ENCODE results near the gene THADA.
A peak's percentile ranks its signal among the peaks of the same experiment; 100 is the strongest.

The THADA gene

DNA sequence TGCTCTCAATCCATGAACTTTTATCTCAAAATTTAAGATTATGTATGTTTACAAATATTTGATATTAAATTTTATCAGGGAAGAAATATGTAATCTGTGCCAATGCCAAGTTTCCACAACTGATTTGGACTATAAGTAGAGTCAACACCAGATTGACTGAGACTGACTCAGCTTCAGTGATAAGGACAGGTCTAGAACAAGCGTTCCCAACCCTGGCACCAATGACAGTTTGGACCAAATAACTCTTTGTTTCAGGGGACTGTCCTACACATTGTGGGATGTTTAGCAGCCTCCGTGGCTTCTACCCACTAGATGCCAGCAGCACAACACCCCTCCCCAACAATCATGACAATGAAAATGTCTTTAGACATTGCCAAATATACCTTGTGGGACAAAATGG, 165.3 kb downstream of the THADA start:
- Histone ChIP-seq H3K9ac (no peak overlapping the region), H4K20me1 (no peaks in the 10 kb centered on the region), H3K4me3 (no peak overlapping the region), H3K36me3 (peaks cover 0 to 33% (median 21%) of the 10 kb centered on the region in 11 experiments; a peak in 16 of 22 replicates), H3K4me1 (peaks cover 16 to 50% (median 21%) of the 10 kb centered on the region in 10 experiments), H3K27ac (no peak overlapping the region), H3K9me3 (replicated peaks in 1 of 11) (peaks cover 0 to 10% (median 0%) of the 10 kb centered on the region in 11 experiments; a peak in 5 of 22 replicates), H3K27me3 (no peaks in the 10 kb centered on the region), H3K4me2 (peak overlapping the region in 1 of 11 experiments; percentile 4; a peak in 1 of 22 replicates)
- no peak for TF ChIP-seq Cebpa-rat (IDR thresholded peaks at IDR 0.05)

DNA sequence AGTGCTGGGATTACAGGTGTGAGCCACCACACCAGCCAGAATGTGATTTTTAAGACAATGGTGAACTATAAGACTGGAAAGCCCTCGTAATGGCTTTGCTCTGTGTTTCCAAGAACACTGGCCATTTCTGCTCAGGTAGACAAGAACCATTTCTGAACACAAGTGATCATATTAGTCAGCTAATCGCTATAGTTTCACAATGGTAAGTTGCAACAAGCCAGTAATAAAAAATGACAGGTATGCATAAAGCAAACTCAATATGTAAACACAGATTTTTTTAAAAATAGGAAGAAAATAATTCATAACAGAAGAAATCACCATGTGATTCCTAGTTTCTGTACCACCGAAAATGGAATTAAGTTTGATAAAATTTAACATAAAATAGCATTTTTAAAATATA, 166.5 kb downstream of the THADA start:
- no peak for TF ChIP-seq Cebpa-rat (IDR thresholded peaks at IDR 0.05)
- H3K36me3 ChIP-seq, result peaks cover 0 to 35% (median 18%) of the 10 kb centered on the region in 11 experiments; a peak in 16 of 22 replicates
- H3K4me3 ChIP-seq, result no peak overlapping the region
- no peaks in the 10 kb centered on the region for H4K20me1 ChIP-seq
- peaks cover 0 to 5% (median 0%) of the 10 kb centered on the region in 11 experiments; a peak in 5 of 22 replicates for H3K9me3 ChIP-seq (replicated peaks in 1 of 11)
- H3K9ac ChIP-seq, result no peak overlapping the region
- H3K27me3 ChIP-seq, result no peaks in the 10 kb centered on the region
- no peak overlapping the region for H3K27ac ChIP-seq
- H3K4me1 ChIP-seq, result peaks cover 28 to 61% (median 32%) of the 10 kb centered on the region in 10 experiments
- H3K4me2 ChIP-seq, result peak overlapping the region in 2 of 11 experiments; percentile 44 to 88; a peak in 2 of 22 replicates

DNA sequence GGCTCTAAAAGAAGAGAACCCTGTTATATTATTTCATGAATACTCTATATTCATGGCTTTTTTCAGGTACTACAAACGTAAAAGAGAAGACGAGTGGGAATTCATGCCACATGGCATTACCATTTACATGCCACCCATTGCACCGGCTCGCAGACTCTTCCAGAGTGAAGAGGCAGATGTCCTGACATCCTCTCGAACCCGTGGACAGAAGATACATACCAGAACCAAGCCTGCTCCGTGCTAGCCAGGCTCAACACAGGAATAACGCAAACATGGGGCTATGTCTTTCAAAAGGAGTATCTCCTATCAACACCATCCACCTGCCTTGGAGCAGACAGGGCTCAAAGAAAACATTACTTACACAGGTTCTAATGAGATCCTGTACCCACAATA, 168.8 kb downstream of the THADA start:
- Histone ChIP-seq H3K9ac (peak overlapping the region in 7 of 11 experiments; percentile 15 to 74 (median 55); a peak in 10 of 22 replicates), H3K4me2 (peak overlapping the region; percentile 53 to 89 (median 82)), H3K4me3 (no peak overlapping the region)

DNA sequence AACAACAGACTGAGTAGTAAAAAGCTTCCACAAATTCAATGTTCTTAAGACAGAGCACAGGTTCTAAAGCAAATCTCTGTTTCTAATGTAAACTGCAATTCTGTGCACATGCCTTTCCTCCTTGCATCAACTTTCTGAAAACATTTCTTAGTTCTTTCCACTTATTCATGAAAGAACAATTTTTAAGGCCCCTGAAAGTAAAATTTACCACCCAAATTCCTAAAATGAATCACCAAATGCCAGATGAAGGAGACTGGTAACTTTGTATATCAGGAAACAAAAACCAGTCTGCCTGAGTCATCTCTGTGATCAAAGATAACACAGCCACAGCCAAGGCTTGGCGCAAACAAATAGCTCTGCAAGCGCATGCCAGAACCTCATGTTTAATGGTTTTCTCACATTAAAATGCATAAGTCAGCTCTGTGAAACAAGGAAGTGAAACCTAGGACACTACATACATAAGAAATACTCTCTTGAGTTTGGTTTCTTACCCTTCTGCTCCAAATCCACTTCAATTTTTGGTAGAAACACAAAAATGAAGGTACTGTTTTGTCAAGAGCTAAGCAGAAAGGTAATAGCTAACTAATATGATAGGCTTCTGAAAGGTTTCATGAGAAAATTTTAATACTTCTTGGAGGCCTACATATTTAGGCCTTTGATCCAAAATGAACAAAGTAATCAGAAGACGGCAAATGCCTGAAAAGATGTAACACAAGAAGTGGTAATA, 169.4 kb downstream of the THADA start:
- Histone ChIP-seq H3K27ac (peak overlapping the region; percentile 50 to 88 (median 76)), H3K9ac (peak overlapping the region in 9 of 11 experiments; percentile 39 to 74 (median 59); a peak in 15 of 22 replicates), H3K27me3 (no peaks in the 10 kb centered on the region), H3K4me3 (no peak overlapping the region; a peak in 1 of 20 replicates), H3K36me3 (peaks cover 0 to 54% (median 23%) of the 10 kb centered on the region in 11 experiments; a peak in 17 of 22 replicates), H4K20me1 (no peaks in the 10 kb centered on the region), H3K4me1 (peaks cover 29 to 90% (median 35%) of the 10 kb centered on the region in 10 experiments), H3K4me2 (peak overlapping the region; percentile 53 to 89 (median 83)), H3K9me3 (replicated peaks in 1 of 11) (peaks cover 0 to 5% (median 0%) of the 10 kb centered on the region in 11 experiments; a peak in 1 of 22 replicates)
- no peak for TF ChIP-seq Cebpa-rat (IDR thresholded peaks at IDR 0.05)

More for the DNA sequence above, 168.8 kb downstream of the THADA start:
- Histone ChIP-seq H3K36me3 (peaks cover 0 to 48% (median 20%) of the 10 kb centered on the region in 11 experiments; a peak in 17 of 22 replicates), H3K27me3 (no peaks in the 10 kb centered on the region), H4K20me1 (no peaks in the 10 kb centered on the region), H3K9me3 (replicated peaks in 1 of 11) (peaks cover 0 to 5% (median 0%) of the 10 kb centered on the region in 11 experiments; a peak in 1 of 22 replicates), H3K4me1 (peaks cover 29 to 84% (median 35%) of the 10 kb centered on the region in 10 experiments), H3K27ac (peak overlapping the region; percentile 50 to 88 (median 76); a peak in 21 of 22 replicates)
- TF ChIP-seq Cebpa-rat (IDR thresholded peaks at IDR 0.05), result no peak

DNA sequence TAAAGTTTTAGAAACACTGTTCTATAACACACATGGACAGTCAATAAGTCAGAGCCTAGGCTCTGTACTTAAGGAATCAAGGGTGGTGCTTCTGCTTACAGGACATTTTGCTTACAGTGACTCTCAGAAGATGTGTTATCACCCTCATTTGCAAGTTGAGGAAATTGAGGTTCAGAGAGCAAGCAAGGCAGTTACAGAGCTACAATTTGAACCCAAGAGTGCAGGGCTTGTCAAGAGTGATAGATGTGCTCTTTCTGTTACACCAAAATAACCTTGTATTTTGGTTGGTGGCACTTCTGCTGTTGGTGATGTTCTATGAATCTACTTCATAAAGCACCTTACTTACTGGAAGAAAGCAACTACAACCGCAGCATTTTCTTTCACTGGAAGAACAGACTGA, 170.2 kb downstream of the THADA start:
- no peaks in the 10 kb centered on the region for H4K20me1 ChIP-seq
- H3K27ac ChIP-seq, result peak overlapping the region; percentile 33 to 88 (median 76)
- H3K4me2 ChIP-seq, result peak overlapping the region; percentile 31 to 88 (median 73)
- H3K36me3 ChIP-seq, result peaks cover 0 to 55% (median 24%) of the 10 kb centered on the region in 11 experiments; a peak in 17 of 22 replicates
- no peak overlapping the region for H3K4me3 ChIP-seq
- no peaks in the 10 kb centered on the region for H3K27me3 ChIP-seq
- peaks cover 0 to 5% (median 0%) of the 10 kb centered on the region in 11 experiments; a peak in 1 of 22 replicates for H3K9me3 ChIP-seq (replicated peaks in 1 of 11)
- peaks cover 29 to 94% (median 35%) of the 10 kb centered on the region in 10 experiments for H3K4me1 ChIP-seq
- no peak for TF ChIP-seq Cebpa-rat (IDR thresholded peaks at IDR 0.05)
- H3K9ac ChIP-seq, result peak overlapping the region in 7 of 11 experiments; percentile 44 to 74 (median 59); a peak in 10 of 22 replicates

DNA sequence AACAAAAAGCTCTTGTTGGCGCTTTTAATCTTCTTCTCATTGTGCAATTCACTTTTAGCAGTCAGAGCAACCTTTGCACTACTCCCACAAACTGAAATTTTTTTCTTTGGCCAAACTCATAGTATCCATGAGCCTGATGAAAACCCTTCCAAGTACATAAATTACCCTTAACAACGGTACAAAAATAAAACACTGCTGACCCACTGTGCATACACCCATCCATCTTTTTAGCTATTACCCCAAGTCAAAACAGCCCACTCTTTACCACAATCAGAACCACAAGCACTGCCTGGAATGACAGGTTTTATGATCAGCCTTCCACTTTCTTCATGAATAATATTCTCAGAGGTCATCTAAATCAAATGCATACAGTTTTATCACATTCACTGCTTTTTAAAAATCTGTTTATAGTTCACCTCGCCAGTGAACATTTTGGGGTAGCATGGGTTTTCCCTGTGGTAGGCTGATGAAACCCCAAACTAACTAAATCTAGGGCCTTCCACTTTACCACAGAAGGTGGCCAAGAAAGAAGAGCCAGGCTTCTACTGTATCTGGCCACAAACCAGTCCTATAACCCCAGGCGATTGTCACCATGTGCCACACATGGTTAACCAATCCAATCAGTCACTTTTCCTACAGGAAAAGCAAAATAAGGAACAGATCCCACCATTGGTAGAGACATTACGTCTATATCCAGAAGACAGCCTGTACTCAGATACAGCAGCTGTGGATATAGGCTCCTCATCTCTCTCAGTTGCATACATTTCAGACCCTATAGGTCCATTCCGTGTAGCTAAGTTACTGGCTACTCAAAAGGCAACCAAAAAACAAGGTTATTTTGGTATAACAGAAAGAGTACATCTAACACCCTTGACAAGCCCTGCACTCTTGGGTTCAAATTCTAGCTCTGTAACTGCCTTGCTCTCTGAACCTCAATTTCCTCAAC, 171.3 kb downstream of the THADA start:
- Histone ChIP-seq H3K4me3 (no peak overlapping the region), H3K36me3 (peaks cover 0 to 55% (median 24%) of the 10 kb centered on the region in 11 experiments; a peak in 17 of 22 replicates), H3K27ac (peak overlapping the region; percentile 0 to 88 (median 76); a peak in 19 of 22 replicates), H3K4me1 (peaks cover 29 to 97% (median 35%) of the 10 kb centered on the region in 10 experiments), H3K27me3 (no peaks in the 10 kb centered on the region), H3K9me3 (replicated peaks in 1 of 11) (peaks cover 0 to 5% (median 0%) of the 10 kb centered on the region in 11 experiments; a peak in 1 of 22 replicates), H3K9ac (peak overlapping the region in 3 of 11 experiments; percentile 48 to 68 (median 59); a peak in 3 of 22 replicates), H3K4me2 (peak overlapping the region; percentile 20 to 88 (median 73); a peak in 20 of 22 replicates), H4K20me1 (no peaks in the 10 kb centered on the region)
- no peak for TF ChIP-seq Cebpa-rat (IDR thresholded peaks at IDR 0.05)

DNA sequence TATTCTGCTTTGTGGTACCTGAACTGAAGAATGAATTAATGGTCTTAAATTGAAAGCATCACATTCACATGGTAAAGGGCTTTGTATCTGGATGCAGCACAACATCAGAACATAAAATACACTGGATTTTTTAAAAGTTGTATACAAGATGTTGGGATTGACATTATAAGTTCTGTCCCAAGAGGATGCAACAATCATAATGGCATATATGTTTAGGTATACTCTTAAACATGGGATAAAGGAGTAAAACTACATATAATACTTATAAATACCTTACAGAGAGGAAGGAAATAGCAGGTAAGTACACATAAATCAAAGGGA, 171.9 kb downstream of the THADA start:
- H3K27me3 ChIP-seq, result no peaks in the 10 kb centered on the region
- H3K9me3 ChIP-seq (replicated peaks in 1 of 11), result peaks cover 0 to 5% (median 0%) of the 10 kb centered on the region in 11 experiments; a peak in 1 of 22 replicates
- H3K4me3 ChIP-seq, result no peak overlapping the region
- 0 out of 22 replicates have a peak overlapping the region, but pooled peaks of 1 of the 11 experiments have one; percentile 23 for H3K9ac ChIP-seq
- H3K36me3 ChIP-seq, result peaks cover 0 to 49% (median 24%) of the 10 kb centered on the region in 11 experiments; a peak in 17 of 22 replicates
- H3K4me1 ChIP-seq, result peaks cover 30 to 98% (median 39%) of the 10 kb centered on the region in 10 experiments
- peak overlapping the region in 5 of 11 experiments; percentile 73 to 88 (median 81); a peak in 10 of 22 replicates for H3K4me2 ChIP-seq
- TF ChIP-seq Cebpa-rat (IDR thresholded peaks at IDR 0.05), result no peak
- peak overlapping the region in 4 of 11 experiments; percentile 6 to 86 (median 79); a peak in 4 of 22 replicates for H3K27ac ChIP-seq
- no peaks in the 10 kb centered on the region for H4K20me1 ChIP-seq

DNA sequence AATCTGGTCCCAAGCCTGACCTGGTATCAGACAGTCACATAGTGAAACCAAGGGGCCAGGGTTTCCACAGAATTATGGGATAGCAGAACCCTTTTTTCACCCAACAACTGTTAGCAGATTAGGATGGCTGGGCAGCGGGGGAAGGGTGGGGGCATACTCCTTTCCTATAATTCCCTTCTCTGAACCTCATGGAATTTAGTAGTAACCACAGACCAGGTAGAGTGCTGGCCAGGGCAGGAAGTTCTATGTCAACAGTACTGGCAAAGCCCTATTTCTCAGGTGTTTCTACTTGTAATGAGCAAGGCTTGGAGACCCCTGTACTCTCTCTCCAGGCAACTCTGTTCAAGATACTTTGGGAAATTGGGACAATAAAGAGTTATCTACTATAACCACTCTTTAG, 174.6 kb downstream of the THADA start:
- H3K27me3 ChIP-seq, result no peaks in the 10 kb centered on the region
- H3K4me3 ChIP-seq, result no peak overlapping the region
- peak overlapping the region in 3 of 11 experiments; percentile 72 to 88 (median 79); a peak in 6 of 22 replicates for H3K4me2 ChIP-seq
- peaks cover 45 to 100% (median 54%) of the 10 kb centered on the region in 10 experiments for H3K4me1 ChIP-seq
- H3K9me3 ChIP-seq (replicated peaks in 1 of 11), result no peaks in the 10 kb centered on the region
- no peaks in the 10 kb centered on the region for H4K20me1 ChIP-seq
- no peak for TF ChIP-seq Cebpa-rat (IDR thresholded peaks at IDR 0.05)
- H3K36me3 ChIP-seq, result peaks cover 0 to 31% (median 14%) of the 10 kb centered on the region in 11 experiments; a peak in 11 of 22 replicates
- no peak overlapping the region for H3K9ac ChIP-seq
- peak overlapping the region in 2 of 11 experiments; percentile 27 to 62; a peak in 1 of 22 replicates for H3K27ac ChIP-seq
